ENCODE data around the gene CTNNBL1.

GRCh38 chr20:37736132-37736531 is 42.3 kb downstream of the CTNNBL1 start:
- TF ChIP-seq CTCF (IDR thresholded peaks at IDR 0.05; ENCODE audit: insufficient read depth, low read length) (no peak), POLR2AphosphoS5 (IDR thresholded peaks at IDR 0.05; ENCODE audit: low read depth) (no peak)
